ENCODE data around the gene RNPS1.

The RNPS1 gene

DNA sequence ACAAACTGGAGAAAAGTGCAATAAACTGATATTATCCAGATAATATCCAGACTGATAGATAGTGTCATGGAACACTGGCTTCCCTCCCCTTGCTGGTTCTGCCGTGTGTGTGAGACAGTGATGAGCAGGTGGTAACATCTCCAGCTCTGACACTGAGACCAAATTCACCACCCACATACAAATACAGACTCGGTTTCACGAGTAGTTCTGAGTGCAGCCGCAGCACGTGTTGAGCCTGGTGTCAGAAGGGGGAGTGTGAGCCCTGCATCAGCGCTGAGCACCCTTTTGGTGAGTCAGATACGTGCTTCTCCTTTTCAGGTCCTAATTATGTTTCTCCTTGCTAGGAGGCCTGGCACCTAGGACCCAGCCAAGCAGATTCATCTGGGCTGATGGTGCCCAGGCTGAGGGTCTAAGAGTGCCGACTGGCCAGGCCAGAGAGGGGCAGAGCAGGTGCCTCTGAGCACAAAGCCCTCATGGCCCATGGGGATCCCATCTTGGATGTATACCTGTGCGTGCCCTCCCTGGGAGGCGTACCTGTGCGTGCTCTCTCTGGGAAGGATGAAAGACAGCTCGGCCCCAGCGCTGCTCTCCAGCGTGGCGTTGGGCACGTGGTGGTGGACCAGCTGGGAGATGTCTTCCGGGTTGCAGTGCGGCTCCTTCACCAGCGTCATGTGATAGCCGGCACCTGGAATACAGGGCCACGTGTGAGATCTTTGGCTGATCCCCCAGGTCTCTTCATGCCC, 27.3 kb upstream of the RNPS1 start:
- H3K4me1 ChIP-seq (ENCODE audit: insufficient read depth, poor library complexity, severe bottlenecking) = no peaks in the 10 kb centered on the region
- TF ChIP-seq, protein P1, sequence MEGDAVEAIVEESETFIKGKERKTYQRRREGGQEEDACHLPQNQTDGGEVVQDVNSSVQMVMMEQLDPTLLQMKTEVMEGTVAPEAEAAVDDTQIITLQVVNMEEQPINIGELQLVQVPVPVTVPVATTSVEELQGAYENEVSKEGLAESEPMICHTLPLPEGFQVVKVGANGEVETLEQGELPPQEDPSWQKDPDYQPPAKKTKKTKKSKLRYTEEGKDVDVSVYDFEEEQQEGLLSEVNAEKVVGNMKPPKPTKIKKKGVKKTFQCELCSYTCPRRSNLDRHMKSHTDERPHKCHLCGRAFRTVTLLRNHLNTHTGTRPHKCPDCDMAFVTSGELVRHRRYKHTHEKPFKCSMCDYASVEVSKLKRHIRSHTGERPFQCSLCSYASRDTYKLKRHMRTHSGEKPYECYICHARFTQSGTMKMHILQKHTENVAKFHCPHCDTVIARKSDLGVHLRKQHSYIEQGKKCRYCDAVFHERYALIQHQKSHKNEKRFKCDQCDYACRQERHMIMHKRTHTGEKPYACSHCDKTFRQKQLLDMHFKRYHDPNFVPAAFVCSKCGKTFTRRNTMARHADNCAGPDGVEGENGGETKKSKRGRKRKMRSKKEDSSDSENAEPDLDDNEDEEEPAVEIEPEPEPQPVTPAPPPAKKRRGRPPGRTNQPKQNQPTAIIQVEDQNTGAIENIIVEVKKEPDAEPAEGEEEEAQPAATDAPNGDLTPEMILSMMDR (IDR thresholded peaks at IDR 0.05; ENCODE audit: poor library complexity, severe bottlenecking) = no peak
- no peak overlapping the region for H3K27ac ChIP-seq (ENCODE audit: poor library complexity, severe bottlenecking)
- no peak overlapping the region for H3K4me3 ChIP-seq (ENCODE audit: severe bottlenecking)
- no peaks in the 10 kb centered on the region for H3K36me3 ChIP-seq (ENCODE audit: low read depth)
- peak; percentile 59 for DNase-seq (ENCODE audit: low spot score)
- no peaks in the 10 kb centered on the region for H3K9me3 ChIP-seq (ENCODE audit: severe bottlenecking)
- no peaks in the 10 kb centered on the region for H3K27me3 ChIP-seq (ENCODE audit: insufficient read depth, poor library complexity, severe bottlenecking)
- ATAC-seq (ENCODE audit: low read depth) = no peak

DNA sequence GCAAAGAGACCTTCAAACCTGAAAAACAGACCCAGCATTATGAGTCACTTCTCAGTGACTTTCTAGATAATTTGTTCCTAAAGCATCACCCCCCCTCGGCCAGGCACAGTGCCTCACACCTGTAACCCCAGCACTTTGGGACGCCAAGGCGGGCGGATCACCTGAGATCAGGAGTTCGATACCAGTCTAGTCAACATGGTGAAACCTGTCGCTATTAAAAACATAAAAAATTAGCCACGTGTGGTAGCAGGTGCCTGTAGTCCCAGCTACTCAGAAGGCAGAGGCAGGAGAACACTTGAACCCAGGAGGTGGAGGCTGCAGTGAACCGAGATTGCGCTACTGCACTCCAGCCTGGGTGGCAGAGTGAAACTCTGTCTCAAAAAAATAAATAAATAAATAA, 24.3 kb upstream of the RNPS1 start:
- ATAC-seq (ENCODE audit: low read depth) (no peak), DNase-seq (ENCODE audit: low spot score) (no peak)
- no peaks in the 10 kb centered on the region for H3K4me1 ChIP-seq (ENCODE audit: insufficient read depth, poor library complexity, severe bottlenecking)
- TF ChIP-seq, protein P1 (IDR thresholded peaks at IDR 0.05; ENCODE audit: poor library complexity, severe bottlenecking) = no peak
- no peak overlapping the region for H3K4me3 ChIP-seq (ENCODE audit: severe bottlenecking)
- H3K9me3 ChIP-seq (ENCODE audit: severe bottlenecking) = no peaks in the 10 kb centered on the region
- no peaks in the 10 kb centered on the region for H3K27me3 ChIP-seq (ENCODE audit: insufficient read depth, poor library complexity, severe bottlenecking)
- H3K36me3 ChIP-seq (ENCODE audit: low read depth) = no peaks in the 10 kb centered on the region
- no peak overlapping the region for H3K27ac ChIP-seq (ENCODE audit: poor library complexity, severe bottlenecking)

DNA sequence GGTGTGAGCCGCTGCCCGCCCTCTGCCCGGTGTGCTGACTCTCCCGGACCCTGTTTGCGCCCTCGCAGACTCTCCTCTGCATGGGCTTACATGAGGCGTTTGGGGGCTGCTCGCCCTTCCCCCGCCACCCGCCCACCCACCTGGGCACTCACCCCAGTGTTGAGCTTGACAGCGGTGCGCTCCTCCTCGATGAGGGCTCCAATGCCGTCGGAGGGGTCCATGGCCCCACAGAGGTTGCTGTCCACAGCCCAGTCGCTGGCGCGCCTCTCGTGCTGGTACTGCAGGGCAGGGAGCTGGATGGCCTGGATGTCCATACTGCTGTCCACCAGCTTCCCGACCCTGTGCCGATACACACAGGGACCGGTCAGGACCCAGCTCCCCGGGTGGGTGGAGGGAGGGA, 21.4 kb upstream of the RNPS1 start:
- Histone ChIP-seq H3K27ac (ENCODE audit: poor library complexity, severe bottlenecking) (no peak overlapping the region), H3K4me3 (ENCODE audit: severe bottlenecking) (no peak overlapping the region), H3K9me3 (ENCODE audit: severe bottlenecking) (no peaks in the 10 kb centered on the region), H3K36me3 (ENCODE audit: low read depth) (no peaks in the 10 kb centered on the region), H3K27me3 (ENCODE audit: insufficient read depth, poor library complexity, severe bottlenecking) (no peaks in the 10 kb centered on the region), H3K4me1 (ENCODE audit: insufficient read depth, poor library complexity, severe bottlenecking) (no peaks in the 10 kb centered on the region)
- DNase-seq (ENCODE audit: low spot score) = no peak
- ATAC-seq (ENCODE audit: low read depth) = no peak
- TF ChIP-seq, protein P1 (IDR thresholded peaks at IDR 0.05; ENCODE audit: poor library complexity, severe bottlenecking) = no peak

DNA sequence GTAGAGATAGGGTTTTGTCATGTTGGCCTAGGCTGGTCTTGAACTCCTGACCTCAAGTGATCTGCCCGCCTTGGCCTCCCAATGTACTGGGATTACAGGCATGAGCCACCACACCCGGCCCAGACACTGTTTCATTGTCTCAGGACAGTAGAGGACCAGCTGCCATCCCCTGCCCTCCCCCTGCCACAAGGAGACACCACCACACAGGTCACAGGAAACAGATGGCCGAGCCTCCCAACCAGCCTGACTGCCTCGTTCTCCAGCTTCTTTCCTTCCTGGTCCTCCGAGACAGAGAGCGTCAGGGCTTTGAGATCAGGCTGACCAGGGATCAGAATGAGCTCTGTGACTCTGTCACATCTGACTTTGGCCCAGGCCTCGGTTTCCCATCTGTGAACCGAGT, 20.8 kb upstream of the RNPS1 start:
- H3K27ac ChIP-seq (ENCODE audit: poor library complexity, severe bottlenecking) = no peak overlapping the region
- TF ChIP-seq, protein P1 (IDR thresholded peaks at IDR 0.05; ENCODE audit: poor library complexity, severe bottlenecking) = no peak
- no peaks in the 10 kb centered on the region for H3K27me3 ChIP-seq (ENCODE audit: insufficient read depth, poor library complexity, severe bottlenecking)
- H3K4me3 ChIP-seq (ENCODE audit: severe bottlenecking) = no peak overlapping the region
- no peaks in the 10 kb centered on the region for H3K36me3 ChIP-seq (ENCODE audit: low read depth)
- H3K9me3 ChIP-seq (ENCODE audit: severe bottlenecking) = no peaks in the 10 kb centered on the region
- ATAC-seq (ENCODE audit: low read depth) (no peak), DNase-seq (ENCODE audit: low spot score) (no peak)
- no peaks in the 10 kb centered on the region for H3K4me1 ChIP-seq (ENCODE audit: insufficient read depth, poor library complexity, severe bottlenecking)

DNA sequence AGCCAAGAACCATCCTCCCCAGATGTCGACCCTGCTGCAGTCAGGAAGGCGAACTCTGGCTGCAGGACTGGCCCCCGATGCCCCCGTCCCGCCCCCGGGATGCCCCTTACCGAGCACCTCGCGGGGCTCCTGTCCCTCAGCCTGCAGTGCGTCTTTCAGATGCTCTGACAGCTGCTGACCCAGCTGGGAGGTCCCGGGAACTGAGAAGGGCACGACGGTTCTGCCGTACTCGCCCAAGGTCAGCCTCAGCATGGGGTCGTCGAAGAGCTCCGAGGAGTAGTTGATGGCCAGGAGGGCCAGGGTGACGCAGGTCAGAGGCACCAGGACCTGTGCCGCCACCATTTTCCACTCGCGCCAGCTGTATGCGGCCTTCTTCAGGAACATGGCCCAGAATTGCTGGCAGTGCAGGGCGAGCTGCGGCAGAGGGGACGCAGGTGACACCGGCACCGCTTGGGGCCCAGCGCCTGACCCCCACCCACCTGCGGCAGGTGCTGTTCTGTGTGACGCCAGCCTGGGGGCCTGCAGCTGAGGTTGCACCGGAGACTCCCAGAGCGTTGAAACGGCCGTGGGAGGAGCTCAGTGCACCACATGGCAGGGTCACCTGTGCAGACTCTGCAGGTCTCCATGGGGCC, 20.1 kb upstream of the RNPS1 start:
- TF ChIP-seq, protein P1 (IDR thresholded peaks at IDR 0.05; ENCODE audit: poor library complexity, severe bottlenecking) = no peak
- ATAC-seq (ENCODE audit: low read depth) = no peak
- no peaks in the 10 kb centered on the region for H3K36me3 ChIP-seq (ENCODE audit: low read depth)

More for the DNA sequence above, 20.1 kb upstream of the RNPS1 start:
- DNase-seq (ENCODE audit: low spot score) = no peak
- H3K4me3 ChIP-seq (ENCODE audit: severe bottlenecking) = no peak overlapping the region
- H3K9me3 ChIP-seq (ENCODE audit: severe bottlenecking) = no peaks in the 10 kb centered on the region
- H3K27me3 ChIP-seq (ENCODE audit: insufficient read depth, poor library complexity, severe bottlenecking) = no peaks in the 10 kb centered on the region
- no peaks in the 10 kb centered on the region for H3K4me1 ChIP-seq (ENCODE audit: insufficient read depth, poor library complexity, severe bottlenecking)
- no peak overlapping the region for H3K27ac ChIP-seq (ENCODE audit: poor library complexity, severe bottlenecking)

Data from RWPE2 (cell line).